Activated naive CD4-positive, alpha-beta T cell (primary cell): ENCODE measurements around the gene NOB1.
"Not testable (repeated sequence)": the region's sequence is repeated elsewhere in the genome, so short reads cannot be mapped to it uniquely, and the experiment has no call there.

ENCODE experiments used
- DNase-seq, 4 experiments: peaks; one replicate each; lab custom pipeline; 2025; lab: John Stamatoyannopoulos, UW

NOB1 gene

DNA sequence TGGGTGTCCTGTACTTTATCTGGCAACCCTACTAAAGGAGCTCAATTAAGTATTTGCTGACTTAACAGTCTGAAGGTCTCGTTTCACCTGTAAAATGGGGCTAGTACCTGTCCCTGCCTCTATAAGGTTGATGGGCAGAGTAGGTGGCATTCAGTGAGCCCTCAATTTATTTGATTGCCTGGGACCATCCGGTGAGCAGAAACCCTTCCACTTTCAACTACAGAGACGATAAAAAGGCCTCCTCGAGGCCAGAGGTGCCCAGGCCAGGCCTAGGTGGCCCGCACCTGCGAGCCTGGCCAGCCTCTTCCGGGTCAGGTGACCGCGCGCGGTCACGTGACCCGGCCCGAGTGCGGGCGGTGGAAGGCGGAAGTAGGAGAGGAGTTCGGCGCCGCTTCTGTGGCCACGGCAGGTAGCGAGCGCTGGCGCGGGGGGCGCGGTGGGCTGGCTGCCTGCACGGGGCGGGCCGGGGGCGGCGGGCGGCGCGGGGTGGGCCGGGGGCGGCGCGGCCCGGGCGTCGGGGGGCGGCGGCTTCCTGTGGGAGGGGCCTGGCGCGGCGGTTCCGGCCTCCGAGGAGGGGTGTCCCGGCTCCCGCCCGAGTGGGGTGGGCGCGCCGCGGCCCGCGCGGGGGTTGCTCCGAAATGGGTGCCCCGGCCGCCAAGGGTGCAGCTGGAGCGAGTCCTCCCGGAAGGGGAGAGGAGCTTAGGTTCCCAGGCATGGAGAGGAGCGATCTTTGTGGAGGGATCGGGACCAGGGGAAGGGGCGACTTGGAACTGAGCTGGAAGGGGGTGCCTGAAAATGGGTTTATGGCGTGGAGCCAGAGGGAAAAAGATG lies 7.5 kb upstream of the NOB1 start, which contains the start of gene WWP2:
Gene WWP2, plus strand, starts transcription at position 350 of the 831 bp plus-strand sequence. CDS start 24,679 bp downstream, outside the sequence.
- DNase-seq, result peak; percentile 37 to 76 (median 66)

- DNase-seq, result not testable (repeated sequence)
Observed at GRCh38 chr16:69757375-69757774, 2.6 kb upstream of the NOB1 start.

DNA sequence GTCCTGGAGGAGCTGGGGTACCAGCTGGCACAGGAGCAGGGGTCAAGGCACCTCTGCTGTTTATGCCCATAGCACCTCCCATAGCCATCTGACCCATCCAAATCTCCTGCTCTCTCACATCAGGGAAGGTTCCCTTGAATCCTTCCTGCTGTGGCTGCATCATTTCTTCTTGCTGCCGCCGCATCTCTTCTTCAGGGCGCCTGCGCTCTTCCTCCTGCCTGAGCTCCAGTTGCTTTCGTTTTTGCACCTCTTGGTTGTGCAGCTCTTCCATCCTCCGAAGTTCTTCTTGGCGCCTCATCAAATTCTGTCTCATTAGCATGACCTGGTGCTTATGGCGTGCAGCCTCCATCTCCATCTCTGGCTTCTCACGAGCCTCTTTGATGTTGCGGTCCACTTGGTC lies 2.0 kb upstream of the NOB1 start:
- DNase-seq, result no peak

GRCh38 chr16:69754143-69754468 lies 620 bp downstream of the NOB1 start:
- DNase-seq, result no peak

GRCh38 chr16:69748694-69749345 lies 5.9 kb downstream of the NOB1 start:
- DNase-seq, result no peak

- no peak for DNase-seq
Observed at GRCh38 chr16:69747115-69747514, 7.6 kb downstream of the NOB1 start.

GRCh38 chr16:69745959-69746358 lies 8.8 kb downstream of the NOB1 start:
- no peak for DNase-seq

GRCh38 chr16:69745232-69745612 lies 9.5 kb downstream of the NOB1 start:
- no peak for DNase-seq

DNA sequence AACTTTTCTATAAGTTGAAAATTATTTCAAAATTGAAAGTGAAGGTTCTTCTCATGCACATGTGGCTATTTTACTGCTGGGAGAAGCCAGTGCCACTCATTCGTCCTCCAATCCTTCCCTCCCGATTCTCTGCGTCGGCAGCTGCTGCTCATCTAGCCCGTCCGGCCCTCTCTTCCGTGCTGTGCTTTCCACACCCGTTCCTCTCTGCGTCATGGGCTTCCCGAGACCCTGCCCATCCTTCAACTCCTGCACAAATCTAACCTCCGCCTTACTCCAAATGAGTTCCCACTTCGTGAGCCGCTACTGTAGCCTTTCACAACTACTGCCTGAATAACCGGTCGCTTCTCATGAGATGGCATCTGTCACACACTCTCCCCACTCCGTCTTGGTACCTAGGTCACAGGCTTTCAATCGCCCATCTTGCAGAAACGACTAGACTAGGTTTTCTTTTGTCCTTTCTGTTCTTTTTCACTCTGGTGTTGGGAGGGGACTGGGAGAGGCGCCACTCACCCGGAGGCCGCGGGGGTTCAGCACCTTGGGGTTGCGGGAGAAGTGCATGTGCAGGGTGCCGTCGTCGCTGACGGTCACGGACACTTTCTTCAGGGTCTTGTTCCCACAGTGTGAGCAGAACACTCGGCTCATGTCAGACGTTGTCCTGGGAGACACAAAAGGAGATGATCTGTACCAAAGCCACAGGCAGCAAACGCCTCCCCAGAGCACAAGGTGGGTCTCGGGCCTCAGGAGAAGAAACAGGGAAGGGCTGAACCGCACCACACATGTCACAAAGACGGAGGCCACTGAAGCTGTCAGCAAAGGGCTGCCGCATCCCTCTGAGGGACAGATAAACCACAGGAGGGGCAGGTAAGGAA lies 10.1 kb downstream of the NOB1 start:
- no peak for DNase-seq

DNA sequence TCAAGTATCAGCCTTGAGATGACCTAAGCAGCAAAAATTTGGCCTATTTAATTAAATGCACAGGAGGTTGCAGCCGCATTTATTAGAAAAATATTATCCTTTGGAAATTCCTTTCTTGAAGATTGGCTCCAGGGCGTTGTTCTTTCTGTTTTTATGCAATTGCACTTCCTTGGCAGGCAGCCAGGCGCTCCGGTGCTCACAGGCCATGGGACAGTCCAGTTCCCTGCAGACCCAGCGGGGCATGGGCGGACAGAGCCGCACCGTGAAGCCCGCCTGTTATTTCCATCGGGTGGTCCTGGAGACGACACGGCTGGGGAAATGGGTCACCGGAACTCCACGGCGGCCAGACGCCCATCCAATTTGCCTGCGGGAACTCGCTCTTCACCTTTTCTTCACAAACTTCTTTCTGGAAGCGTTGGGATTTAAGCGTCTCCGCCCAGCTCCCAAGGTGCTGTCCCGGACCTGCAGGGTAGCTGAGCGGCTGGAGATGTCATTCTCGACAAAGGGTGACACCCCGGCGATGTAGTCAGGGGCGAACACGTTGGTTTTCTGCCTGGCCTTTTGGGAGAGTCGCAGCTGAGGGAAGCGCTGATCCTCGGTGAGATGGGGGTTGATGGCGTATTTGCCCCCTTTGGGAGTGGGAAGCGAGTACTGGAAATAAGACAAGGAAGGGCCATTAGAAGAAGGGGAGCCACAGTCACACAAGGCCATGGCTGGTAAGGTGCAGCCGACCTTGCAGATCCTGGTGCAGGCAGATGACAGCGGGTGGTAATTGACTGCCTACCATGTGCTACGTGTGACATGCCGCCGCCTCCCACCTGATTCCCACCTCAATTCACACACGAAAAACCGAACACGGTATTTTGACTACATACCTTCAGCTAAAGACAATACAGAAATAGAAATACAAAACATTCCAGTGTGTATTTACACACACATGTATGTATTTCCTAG lies 12.5 kb downstream of the NOB1 start:
- DNase-seq, result no peak

GRCh38 chr16:69741519-69741918 lies 13.2 kb downstream of the NOB1 start:
- no peak for DNase-seq

- DNase-seq, result no peak
Observed at GRCh38 chr16:69732101-69732500, 22.6 kb downstream of the NOB1 start.

- DNase-seq, result not testable (repeated sequence)
Observed at GRCh38 chr16:69731280-69731679, 23.4 kb downstream of the NOB1 start.

- DNase-seq, result not testable (repeated sequence)
Observed at GRCh38 chr16:69729030-69729429, 25.7 kb downstream of the NOB1 start.

GRCh38 chr16:69727916-69728270 lies 26.8 kb downstream of the NOB1 start:
- DNase-seq, result no peak

DNA sequence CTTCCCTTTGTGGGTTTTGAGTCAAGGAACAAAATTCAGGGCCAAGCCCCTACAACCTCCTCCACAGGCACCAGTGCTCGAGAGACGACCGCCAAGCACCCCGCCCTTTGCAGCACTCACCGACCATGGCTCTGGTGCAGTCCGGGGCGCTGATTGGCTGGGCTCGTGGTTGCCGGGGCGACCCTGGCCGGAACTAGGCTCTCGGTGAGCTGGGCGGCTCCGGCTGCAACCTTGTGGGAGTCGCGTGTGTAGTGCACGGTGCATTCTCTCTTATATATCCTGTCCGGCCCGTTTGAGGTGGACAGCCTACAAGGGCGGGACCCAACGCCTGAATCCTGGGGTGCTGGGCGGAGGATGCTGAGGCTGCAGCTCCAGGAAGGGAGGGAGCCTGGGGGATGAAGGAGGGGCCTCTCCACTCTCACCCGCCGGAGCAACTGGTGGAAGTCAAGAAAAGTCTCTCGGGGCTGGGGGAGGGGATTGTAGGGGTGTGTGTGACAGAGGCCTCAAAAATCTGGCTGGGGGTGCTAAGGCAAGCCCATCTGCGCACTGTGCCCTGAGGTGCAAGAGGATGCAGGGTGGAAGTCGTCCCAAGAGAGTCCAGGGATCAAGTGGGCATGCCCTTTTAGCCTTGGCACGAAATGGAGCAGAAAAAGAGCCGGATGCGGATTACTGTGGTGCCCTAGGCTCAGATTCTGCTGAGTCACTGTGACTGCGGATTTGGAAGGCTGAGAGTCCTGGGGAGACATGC lies 28.2 kb downstream of the NOB1 start, which contains the start of gene NQO1:
Gene NQO1, minus strand, starts transcription at position 248 of the 748 bp plus-strand sequence. Its CDS starts 121 bp downstream, at position 127.
- peak; percentile 58 to 73 (median 66) for DNase-seq

DNA sequence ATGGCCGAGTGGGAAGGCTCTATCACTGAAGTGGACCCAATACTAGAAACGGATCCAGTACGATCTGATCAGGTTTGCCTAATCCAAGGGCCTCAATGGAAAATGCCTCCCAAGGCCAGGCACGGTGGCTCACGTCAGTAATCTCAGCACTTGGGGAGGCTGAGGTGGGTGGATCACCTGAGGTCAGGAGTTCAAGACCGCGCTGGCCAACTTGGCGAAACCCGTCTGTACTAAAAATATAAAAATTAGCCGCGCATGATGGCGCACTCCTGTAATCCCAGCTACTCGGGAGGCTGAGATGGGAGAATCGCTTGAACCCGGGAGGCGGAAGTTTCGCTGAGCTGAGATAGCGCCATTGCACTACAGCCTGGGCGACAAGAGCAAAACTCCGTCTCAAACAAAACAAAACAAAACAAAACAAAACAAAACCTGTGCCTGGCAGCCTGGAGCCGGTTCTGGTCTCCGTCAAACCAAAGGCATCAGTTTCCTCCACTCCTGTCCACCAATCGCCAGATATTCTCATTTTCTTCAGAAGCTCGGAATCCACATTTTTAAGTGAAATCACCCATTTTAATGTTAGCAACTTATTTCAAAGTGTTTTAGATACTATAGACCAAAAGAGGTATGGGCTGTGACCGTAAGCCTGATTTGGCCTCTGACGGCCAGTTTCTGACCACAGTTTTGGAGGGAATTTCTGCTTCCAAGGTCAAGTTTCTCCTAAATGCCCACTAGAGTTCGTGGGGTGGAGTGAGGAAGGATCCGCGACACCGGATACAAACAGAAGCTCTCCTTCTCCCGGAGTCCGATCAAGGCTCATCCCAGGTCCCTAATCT lies 29.0 kb downstream of the NOB1 start:
- no peak for DNase-seq

- DNase-seq, result no peak
Observed at GRCh38 chr16:69724981-69725479, 29.7 kb downstream of the NOB1 start.

GRCh38 chr16:69724414-69724873 lies 30.3 kb downstream of the NOB1 start:
- DNase-seq, result no peak
